ENCODE measurements around the gene IRF8. TPM values are rescaled to one million over a fixed set of nuclear protein-coding genes. Genes with fewer than 3 reads are reported as not detected.
A peak's percentile ranks its signal among the peaks of the same experiment; 100 is the strongest.

IRF8 gene
- total RNA-seq, 2 donors from 2014 or later = 6.3 to 12.1 TPM

GRCh38 chr16:85923153-85924021, 24.4 kb downstream of the IRF8 start:
- Mint-ChIP-seq H3K27ac (no peak overlapping the region), H3K4me1 (peaks cover 3% of the 10 kb centered on the region), H3K27me3 (peaks cover 11% of the 10 kb centered on the region), H3K9me3 (no peaks in the 10 kb centered on the region), H3K4me3 (no peak overlapping the region), H3K36me3 (ENCODE audit: low read depth) (peaks cover 28% of the 10 kb centered on the region)
- ATAC-seq (replicated peaks) = no peak

- Mint-ChIP-seq H3K36me3 (ENCODE audit: low read depth) (peaks cover 23% of the 10 kb centered on the region), H3K27ac (no peak overlapping the region), H3K27me3 (peaks cover 12% of the 10 kb centered on the region), H3K4me3 (no peak overlapping the region), H3K9me3 (no peaks in the 10 kb centered on the region), H3K4me1 (no peaks in the 10 kb centered on the region)
- ATAC-seq (replicated peaks) = peak; percentile 70
These were observed 25.7 kb downstream of the IRF8 start for GRCh38 chr16:85924675-85925074.

GRCh38 chr16:85926370-85926769, 27.4 kb downstream of the IRF8 start:
- H3K9me3 Mint-ChIP-seq = no peaks in the 10 kb centered on the region
- H3K27ac Mint-ChIP-seq = no peak overlapping the region
- no peaks in the 10 kb centered on the region for H3K4me1 Mint-ChIP-seq
- H3K4me3 Mint-ChIP-seq = no peak overlapping the region
- ATAC-seq (replicated peaks) = no peak
- peaks cover 15% of the 10 kb centered on the region for H3K27me3 Mint-ChIP-seq
- H3K36me3 Mint-ChIP-seq (ENCODE audit: low read depth) = peaks cover 6% of the 10 kb centered on the region

GRCh38 chr16:85927371-85927770, 28.4 kb downstream of the IRF8 start:
- Mint-ChIP-seq H3K9me3 (no peaks in the 10 kb centered on the region), H3K4me3 (no peak overlapping the region), H3K27me3 (peaks cover 15% of the 10 kb centered on the region), H3K27ac (no peak overlapping the region), H3K36me3 (ENCODE audit: low read depth) (no peaks in the 10 kb centered on the region), H3K4me1 (no peaks in the 10 kb centered on the region)
- ATAC-seq (replicated peaks) = no peak

GRCh38 chr16:85927959-85928358, 29.0 kb downstream of the IRF8 start:
- no peak for ATAC-seq (replicated peaks)
- Mint-ChIP-seq H3K4me3 (no peak overlapping the region), H3K27ac (no peak overlapping the region), H3K9me3 (no peaks in the 10 kb centered on the region), H3K4me1 (no peaks in the 10 kb centered on the region), H3K27me3 (peaks cover 15% of the 10 kb centered on the region), H3K36me3 (ENCODE audit: low read depth) (no peaks in the 10 kb centered on the region)

GRCh38 chr16:85928401-85928820, 29.4 kb downstream of the IRF8 start:
- H3K27me3 Mint-ChIP-seq = peaks cover 15% of the 10 kb centered on the region
- no peak overlapping the region for H3K27ac Mint-ChIP-seq
- no peaks in the 10 kb centered on the region for H3K4me1 Mint-ChIP-seq
- no peaks in the 10 kb centered on the region for H3K9me3 Mint-ChIP-seq
- H3K36me3 Mint-ChIP-seq (ENCODE audit: low read depth) = no peaks in the 10 kb centered on the region
- no peak overlapping the region for H3K4me3 Mint-ChIP-seq
- no peak for ATAC-seq (replicated peaks)

- Mint-ChIP-seq H3K27ac (no peak overlapping the region), H3K4me3 (no peak overlapping the region), H3K9me3 (no peaks in the 10 kb centered on the region), H3K27me3 (peaks cover 15% of the 10 kb centered on the region), H3K36me3 (ENCODE audit: low read depth) (no peaks in the 10 kb centered on the region), H3K4me1 (peaks cover 5% of the 10 kb centered on the region)
- no peak for ATAC-seq (replicated peaks)
These were observed 30.3 kb downstream of the IRF8 start for GRCh38 chr16:85929259-85929721.

- peaks cover 15% of the 10 kb centered on the region for H3K4me1 Mint-ChIP-seq
- H3K9me3 Mint-ChIP-seq = no peaks in the 10 kb centered on the region
- no peak for ATAC-seq (replicated peaks)
- H3K4me3 Mint-ChIP-seq = no peak overlapping the region
- no peaks in the 10 kb centered on the region for H3K36me3 Mint-ChIP-seq (ENCODE audit: low read depth)
- H3K27ac Mint-ChIP-seq = no peak overlapping the region
- peaks cover 15% of the 10 kb centered on the region for H3K27me3 Mint-ChIP-seq
These were observed 31.3 kb downstream of the IRF8 start for GRCh38 chr16:85930301-85930700.

- H3K27me3 Mint-ChIP-seq = peaks cover 15% of the 10 kb centered on the region
- H3K27ac Mint-ChIP-seq = no peak overlapping the region
- no peak for ATAC-seq (replicated peaks)
- peaks cover 27% of the 10 kb centered on the region for H3K4me1 Mint-ChIP-seq
- no peaks in the 10 kb centered on the region for H3K36me3 Mint-ChIP-seq (ENCODE audit: low read depth)
- H3K9me3 Mint-ChIP-seq = no peaks in the 10 kb centered on the region
- H3K4me3 Mint-ChIP-seq = no peak overlapping the region
These were observed 32.8 kb downstream of the IRF8 start for GRCh38 chr16:85931596-85932402.

- no peak for ATAC-seq (replicated peaks)
- peaks cover 33% of the 10 kb centered on the region for H3K4me1 Mint-ChIP-seq
- peak overlapping the region; percentile 4 for H3K4me3 Mint-ChIP-seq
- H3K27me3 Mint-ChIP-seq = peaks cover 3% of the 10 kb centered on the region
- no peaks in the 10 kb centered on the region for H3K36me3 Mint-ChIP-seq (ENCODE audit: low read depth)
- peak overlapping the region; percentile 63 for H3K27ac Mint-ChIP-seq
- no peaks in the 10 kb centered on the region for H3K9me3 Mint-ChIP-seq
These were observed 35.2 kb downstream of the IRF8 start for GRCh38 chr16:85934210-85934609.

GRCh38 chr16:85935391-85935973, 36.5 kb downstream of the IRF8 start:
- peaks cover 33% of the 10 kb centered on the region for H3K4me1 Mint-ChIP-seq
- no peak for ATAC-seq (replicated peaks)
- no peaks in the 10 kb centered on the region for H3K36me3 Mint-ChIP-seq (ENCODE audit: low read depth)
- H3K27ac Mint-ChIP-seq = peak overlapping the region; percentile 93
- no peaks in the 10 kb centered on the region for H3K27me3 Mint-ChIP-seq
- H3K4me3 Mint-ChIP-seq = peak overlapping the region; percentile 56
- no peaks in the 10 kb centered on the region for H3K9me3 Mint-ChIP-seq

- Mint-ChIP-seq H3K4me3 (peak overlapping the region; percentile 56), H3K4me1 (peaks cover 33% of the 10 kb centered on the region), H3K27ac (peak overlapping the region; percentile 93), H3K36me3 (ENCODE audit: low read depth) (no peaks in the 10 kb centered on the region), H3K9me3 (no peaks in the 10 kb centered on the region), H3K27me3 (no peaks in the 10 kb centered on the region)
- ATAC-seq (replicated peaks) = peak; percentile 88
These were observed 37.2 kb downstream of the IRF8 start for GRCh38 chr16:85935974-85936760.

- Mint-ChIP-seq H3K27ac (peak overlapping the region; percentile 93), H3K4me1 (peaks cover 33% of the 10 kb centered on the region), H3K36me3 (ENCODE audit: low read depth) (no peaks in the 10 kb centered on the region), H3K27me3 (no peaks in the 10 kb centered on the region), H3K4me3 (peak overlapping the region; percentile 56), H3K9me3 (no peaks in the 10 kb centered on the region)
- ATAC-seq (replicated peaks) = peak; percentile 27
These were observed 37.9 kb downstream of the IRF8 start for GRCh38 chr16:85936816-85937215.

- H3K4me3 Mint-ChIP-seq = no peak overlapping the region
- no peaks in the 10 kb centered on the region for H3K36me3 Mint-ChIP-seq (ENCODE audit: low read depth)
- H3K27ac Mint-ChIP-seq = no peak overlapping the region
- peaks cover 29% of the 10 kb centered on the region for H3K4me1 Mint-ChIP-seq
- no peaks in the 10 kb centered on the region for H3K9me3 Mint-ChIP-seq
- peaks cover 4% of the 10 kb centered on the region for H3K27me3 Mint-ChIP-seq
- no peak for ATAC-seq (replicated peaks)
These were observed 41.3 kb downstream of the IRF8 start for GRCh38 chr16:85940214-85940613.

Measured in activated T-helper 17 cell treated with anti-CD3 and anti-CD28 coated beads, Interleukin-2, amount 50 U/mL, for 72 hours (primary cell).